BE2C (cell line): ENCODE data around the gene UBXN10.

Experiments
- DNase-seq: peaks from one replicate; pipeline ENCODE4 v3.0.0-alpha.2; 2020
- H3K27me3 ChIP-seq: fragments of 250-450 bp; sonication (Bioruptor Pico); 2 replicates; pipeline ENCODE4 v1.5.1; 2020; ENCODE audit warnings: mild to moderate bottlenecking
- H3K36me3 ChIP-seq: fragments of 250-450 bp; sonication (Bioruptor Pico); 2 replicates; pipeline ENCODE4 v1.5.1; 2020; ENCODE audit warnings: mild to moderate bottlenecking
- H3K4me1 ChIP-seq: fragments of 250-450 bp; sonication (Bioruptor Pico); 2 replicates; pipeline ENCODE4 v1.5.1; 2020
- H3K4me3 ChIP-seq: 2 replicates; pipeline ENCODE4 v1.5.1; 2011; ENCODE audit warnings: low read depth, low read length
- H3K9me3 ChIP-seq: fragments of 250-450 bp; sonication (Bioruptor Pico); 2 replicates; pipeline ENCODE4 v1.5.1; 2020
- CTCF ChIP-seq: IDR thresholded peaks from 2 replicates; pipeline ENCODE4 v1.5.1; 2012; ENCODE audit warnings: mild to moderate bottlenecking, low read depth, low read length

Gene UBXN10

DNA sequence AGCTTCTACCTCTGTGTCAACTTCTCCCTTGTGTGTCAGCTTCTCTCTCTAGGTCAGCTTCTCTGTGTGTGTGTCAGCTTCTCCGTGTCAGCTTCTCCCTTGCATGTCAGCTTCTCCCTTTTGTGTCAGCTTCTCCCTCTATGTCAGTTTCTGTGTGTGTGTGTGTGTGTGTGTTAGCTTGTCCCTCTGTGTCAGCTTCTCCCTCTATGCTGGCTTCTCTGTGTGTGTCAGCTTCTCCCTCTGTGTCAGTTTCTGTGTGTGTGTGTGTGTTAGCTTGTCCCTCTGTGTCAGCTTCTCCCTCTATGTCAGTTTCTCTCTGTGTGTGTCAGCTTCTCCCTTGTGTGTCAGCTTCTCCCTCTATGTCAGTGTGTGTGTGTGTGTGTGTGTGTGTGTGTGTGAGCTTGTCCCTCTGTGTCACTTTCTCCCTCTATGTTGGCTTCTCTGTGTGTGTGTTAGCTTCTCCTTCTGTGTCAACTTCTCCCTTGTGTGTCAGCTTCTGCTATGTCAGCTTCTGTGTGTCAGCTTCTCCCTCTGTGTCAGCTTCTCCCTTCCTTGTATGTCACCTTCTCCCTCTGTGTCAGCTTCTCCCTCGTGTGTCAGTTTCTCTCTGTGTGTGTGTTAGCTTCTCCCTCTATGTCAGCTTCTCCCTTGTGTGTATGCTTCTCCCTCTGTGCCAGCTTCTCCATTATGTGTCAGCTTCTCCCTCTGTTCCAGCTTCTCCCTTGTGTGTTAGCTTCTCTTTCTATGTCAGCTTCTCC, 6.3 kb upstream of the UBXN10 start:
- no peak overlapping the region for H3K4me3 ChIP-seq
- no peaks in the 10 kb centered on the region for H3K36me3 ChIP-seq
- peaks cover 4% of the 10 kb centered on the region; the same call in 1 of the 2 replicates for H3K4me1 ChIP-seq
- DNase-seq = no peak
- no peaks in the 10 kb centered on the region for H3K27me3 ChIP-seq
- TF ChIP-seq CTCF = no peak
- H3K9me3 ChIP-seq = no peaks in the 10 kb centered on the region

DNA sequence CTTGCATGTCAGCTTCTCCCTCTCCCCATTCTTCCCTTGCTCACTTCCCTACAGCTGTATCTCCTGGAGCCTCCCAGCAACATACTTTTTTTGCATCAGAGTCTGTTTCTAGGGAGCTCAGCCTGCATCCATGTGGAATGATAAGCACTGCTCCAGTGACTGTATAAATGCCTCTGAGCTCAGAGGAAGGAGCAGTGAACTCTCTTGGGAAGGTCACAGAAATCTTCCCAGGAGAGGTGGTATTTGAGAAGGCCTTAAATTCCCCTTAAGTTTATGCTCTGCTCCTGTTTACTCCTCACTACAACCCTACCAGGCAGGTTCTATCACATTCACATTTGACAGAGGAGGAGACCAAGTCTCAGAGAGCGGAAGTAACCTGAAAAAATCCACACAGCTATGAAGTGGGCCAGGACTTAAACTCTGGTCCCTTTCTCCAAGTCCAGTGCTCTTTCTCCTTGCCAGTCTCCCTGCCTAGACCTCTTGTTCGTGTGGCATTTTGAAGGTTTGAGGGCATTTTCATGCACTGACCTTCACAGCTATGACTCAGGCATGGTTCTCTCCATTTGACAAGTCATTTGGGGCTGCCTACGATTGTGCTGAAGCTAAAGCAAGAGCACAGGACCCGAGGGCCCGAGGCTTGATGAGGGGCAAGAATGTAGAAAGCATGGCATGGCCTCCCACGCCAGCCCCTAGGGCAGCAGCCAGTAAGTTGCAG, 5.6 kb upstream of the UBXN10 start:
- Histone ChIP-seq H3K27me3 (no peaks in the 10 kb centered on the region), H3K4me3 (no peak overlapping the region), H3K4me1 (peaks cover 5% of the 10 kb centered on the region), H3K9me3 (no peaks in the 10 kb centered on the region), H3K36me3 (no peaks in the 10 kb centered on the region)
- no peak for TF ChIP-seq CTCF
- no peak for DNase-seq

- Histone ChIP-seq H3K9me3 (no peaks in the 10 kb centered on the region), H3K36me3 (no peaks in the 10 kb centered on the region), H3K4me1 (peaks cover 7% of the 10 kb centered on the region), H3K27me3 (no peaks in the 10 kb centered on the region), H3K4me3 (no peak overlapping the region)
- TF ChIP-seq CTCF = no peak
- no peak for DNase-seq
Observed at GRCh38 chr1:20180844-20181207, 5.1 kb upstream of the UBXN10 start.

- H3K9me3 ChIP-seq = no peaks in the 10 kb centered on the region
- no peak for TF ChIP-seq CTCF
- H3K27me3 ChIP-seq = no peaks in the 10 kb centered on the region
- peaks cover 7% of the 10 kb centered on the region for H3K4me1 ChIP-seq
- no peaks in the 10 kb centered on the region for H3K36me3 ChIP-seq
- no peak overlapping the region for H3K4me3 ChIP-seq
- no peak for DNase-seq
Observed at GRCh38 chr1:20182415-20182814, 3.5 kb upstream of the UBXN10 start.

- H3K9me3 ChIP-seq = no peaks in the 10 kb centered on the region
- H3K36me3 ChIP-seq = no peaks in the 10 kb centered on the region
- no peaks in the 10 kb centered on the region for H3K27me3 ChIP-seq
- no peak for DNase-seq
- peaks cover 7% of the 10 kb centered on the region for H3K4me1 ChIP-seq
- no peak for TF ChIP-seq CTCF
- no peak overlapping the region for H3K4me3 ChIP-seq
Observed at GRCh38 chr1:20183035-20183434, 2.9 kb upstream of the UBXN10 start.
